ENCODE results near the gene NLGN1. TPM values are rescaled to one million over a fixed set of nuclear protein-coding genes. Genes with fewer than 3 reads are reported as not detected.

The NLGN1 gene
- total RNA-seq, 1 experiment from 2014 or later = 20.7 TPM

- H3K9me3 ChIP-seq (replicated peaks) = no peaks in the 10 kb centered on the region
- no peak for DNase-seq
- no peak overlapping the region for H3K4me3 ChIP-seq
- H3K27ac ChIP-seq = no peak overlapping the region
- H3K4me1 ChIP-seq = no peaks in the 10 kb centered on the region
- H3K27me3 ChIP-seq = no peaks in the 10 kb centered on the region
- H3K36me3 ChIP-seq = no peaks in the 10 kb centered on the region
Observed at GRCh38 chr3:173849489-173849888, 451.9 kb downstream of the NLGN1 start.

DNA sequence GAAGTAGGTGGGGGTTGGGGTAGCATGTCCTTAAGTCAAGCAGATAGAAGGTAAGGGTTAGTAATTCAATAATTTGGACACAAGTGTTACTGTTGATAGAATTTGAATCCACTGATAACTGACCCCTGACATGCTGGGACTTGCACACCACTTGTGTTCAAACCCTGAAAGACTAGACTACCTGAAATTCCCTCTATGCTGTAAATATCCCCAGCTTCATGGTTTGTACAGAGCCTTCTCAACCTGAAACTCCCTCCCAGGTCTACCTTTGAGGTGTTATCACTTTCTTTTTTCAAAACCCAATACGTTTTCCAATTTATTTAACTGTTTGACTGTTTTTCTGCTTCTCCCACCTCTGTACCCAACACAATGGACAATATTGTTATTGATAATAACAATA is 459.6 kb downstream of the NLGN1 start:
- Histone ChIP-seq H3K9me3 (replicated peaks) (no peaks in the 10 kb centered on the region), H3K27ac (no peak overlapping the region), H3K27me3 (no peaks in the 10 kb centered on the region), H3K4me1 (no peaks in the 10 kb centered on the region), H3K36me3 (no peaks in the 10 kb centered on the region), H3K4me3 (no peak overlapping the region)
- no peak for DNase-seq

DNA sequence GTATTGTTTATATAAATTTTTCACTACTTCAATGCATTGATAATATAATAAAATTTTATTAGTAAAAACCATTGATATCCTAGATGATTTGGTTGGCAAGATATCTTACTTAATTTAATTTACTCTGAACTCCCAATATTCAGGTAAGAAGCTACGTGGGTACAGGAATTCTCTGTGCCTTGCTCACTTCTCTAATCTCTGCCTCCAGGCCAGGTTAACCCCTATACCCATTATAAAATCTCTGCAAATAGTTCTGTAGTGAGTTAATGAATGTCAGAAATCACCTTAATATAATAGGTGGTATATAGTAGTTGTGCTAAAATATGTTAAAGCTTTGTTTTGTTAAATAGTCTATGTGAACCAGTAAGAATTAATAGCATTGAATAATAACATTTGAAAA is 465.2 kb downstream of the NLGN1 start:
- H3K36me3 ChIP-seq = no peaks in the 10 kb centered on the region
- H3K4me3 ChIP-seq = no peak overlapping the region
- H3K27ac ChIP-seq = no peak overlapping the region
- H3K9me3 ChIP-seq (replicated peaks) = no peaks in the 10 kb centered on the region
- no peaks in the 10 kb centered on the region for H3K27me3 ChIP-seq
- H3K4me1 ChIP-seq = no peaks in the 10 kb centered on the region
- DNase-seq = no peak

DNA sequence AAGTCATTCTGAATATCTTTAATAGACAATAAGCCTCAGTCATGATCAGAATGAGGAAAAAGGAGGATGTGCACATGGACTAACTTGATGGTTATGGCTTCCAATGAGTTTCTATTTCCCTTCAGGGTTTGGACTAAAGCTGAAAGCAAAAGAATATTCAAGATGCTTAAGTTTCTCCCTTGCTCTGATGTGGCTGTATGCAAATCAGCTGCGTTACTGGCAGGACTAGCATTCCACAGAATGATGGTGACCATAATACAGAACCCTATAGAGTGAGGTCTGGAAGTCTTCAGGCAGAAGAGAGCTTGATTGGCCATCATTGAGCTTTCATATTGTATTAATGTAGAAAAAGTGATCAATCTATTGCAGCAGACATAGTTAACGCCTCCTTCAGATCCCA is 466.0 kb downstream of the NLGN1 start:
- H3K4me3 ChIP-seq = no peak overlapping the region
- H3K9me3 ChIP-seq (replicated peaks) = no peaks in the 10 kb centered on the region
- DNase-seq = no peak
- no peaks in the 10 kb centered on the region for H3K36me3 ChIP-seq
- H3K4me1 ChIP-seq = no peaks in the 10 kb centered on the region
- no peaks in the 10 kb centered on the region for H3K27me3 ChIP-seq
- no peak overlapping the region for H3K27ac ChIP-seq

DNA sequence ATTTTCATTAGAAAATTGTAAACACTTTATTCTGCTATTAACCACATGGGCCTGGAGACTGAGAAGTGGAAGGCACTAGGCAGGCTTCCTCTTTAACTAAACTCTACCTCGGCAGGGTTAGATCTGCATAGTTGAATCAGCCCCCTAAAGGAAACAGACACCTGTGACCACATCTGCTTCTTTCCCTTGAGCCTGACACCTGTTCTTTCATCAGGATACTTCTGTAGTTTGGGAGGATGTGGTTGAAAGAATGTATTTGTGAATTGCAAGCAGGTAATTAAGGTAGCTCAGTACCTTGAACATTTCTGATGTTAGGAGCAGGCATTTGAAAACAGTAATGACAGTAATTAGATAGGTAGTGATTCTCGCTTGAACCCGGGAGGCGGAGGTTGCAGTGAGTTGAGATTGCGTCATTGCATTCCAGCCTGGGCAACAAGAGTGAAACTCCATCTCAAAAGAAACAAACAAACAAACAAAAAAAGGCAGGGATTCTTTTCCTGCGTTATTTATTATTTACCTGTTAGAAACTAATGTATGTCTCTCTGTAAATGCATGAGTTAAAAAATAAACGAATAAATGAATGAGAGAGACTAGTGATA is 468.5 kb downstream of the NLGN1 start:
- no peak overlapping the region for H3K27ac ChIP-seq
- H3K9me3 ChIP-seq (replicated peaks) = no peaks in the 10 kb centered on the region
- no peaks in the 10 kb centered on the region for H3K36me3 ChIP-seq
- no peak for DNase-seq
- H3K27me3 ChIP-seq = no peaks in the 10 kb centered on the region
- no peaks in the 10 kb centered on the region for H3K4me1 ChIP-seq
- H3K4me3 ChIP-seq = no peak overlapping the region

GRCh38 chr3:173869766-173870165 is 472.2 kb downstream of the NLGN1 start:
- no peak overlapping the region for H3K27ac ChIP-seq
- no peaks in the 10 kb centered on the region for H3K4me1 ChIP-seq
- no peaks in the 10 kb centered on the region for H3K9me3 ChIP-seq (replicated peaks)
- no peak for DNase-seq
- H3K4me3 ChIP-seq = no peak overlapping the region
- no peaks in the 10 kb centered on the region for H3K27me3 ChIP-seq
- H3K36me3 ChIP-seq = no peaks in the 10 kb centered on the region

DNA sequence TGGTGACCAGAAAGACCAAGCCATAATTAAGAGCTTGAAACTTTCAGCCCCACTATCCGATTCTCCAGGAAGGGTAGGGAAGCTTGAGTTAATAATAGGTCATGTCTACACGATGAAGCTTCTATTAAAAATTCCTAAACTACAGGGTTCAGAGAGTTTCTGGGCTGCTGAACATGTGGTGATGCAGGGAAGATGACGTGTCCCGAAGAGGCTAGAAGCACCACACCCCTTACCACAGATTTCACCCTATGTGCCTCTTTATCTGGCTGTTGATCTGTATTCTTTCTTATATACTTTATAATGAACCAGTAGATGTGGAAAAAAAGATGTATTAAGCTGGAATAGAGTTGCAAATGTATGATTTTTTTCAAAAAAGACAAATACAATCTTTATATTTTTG is 473.4 kb downstream of the NLGN1 start:
- Histone ChIP-seq H3K4me1 (no peaks in the 10 kb centered on the region), H3K4me3 (no peak overlapping the region), H3K36me3 (no peaks in the 10 kb centered on the region), H3K27me3 (no peaks in the 10 kb centered on the region), H3K27ac (no peak overlapping the region), H3K9me3 (replicated peaks) (no peaks in the 10 kb centered on the region)
- no peak for DNase-seq

- DNase-seq = no peak
- H3K36me3 ChIP-seq = no peaks in the 10 kb centered on the region
Observed at GRCh38 chr3:173875790-173876189, 478.2 kb downstream of the NLGN1 start.

DNA sequence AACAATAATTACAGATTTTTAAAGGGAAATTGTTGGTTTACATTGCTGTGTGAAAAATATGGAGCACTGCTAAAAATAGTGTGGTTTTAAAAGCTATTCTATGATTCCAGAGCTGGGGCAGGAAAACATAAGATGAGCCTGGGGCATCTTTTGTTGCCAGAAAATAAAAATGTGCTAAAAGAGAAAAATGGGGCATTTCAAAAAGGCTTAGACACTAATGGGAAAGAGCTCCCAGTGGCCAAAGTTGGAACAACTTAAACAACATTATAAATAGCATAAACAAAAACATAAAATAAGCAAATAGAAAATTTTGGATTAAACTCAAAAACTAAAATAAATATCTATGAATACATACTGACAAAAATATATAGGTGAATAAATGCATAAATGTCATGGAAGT is 478.9 kb downstream of the NLGN1 start:
- Histone ChIP-seq H3K27ac (no peak overlapping the region), H3K9me3 (replicated peaks) (no peaks in the 10 kb centered on the region), H3K4me1 (no peaks in the 10 kb centered on the region), H3K36me3 (no peaks in the 10 kb centered on the region), H3K4me3 (no peak overlapping the region), H3K27me3 (no peaks in the 10 kb centered on the region)
- DNase-seq = no peak

More at GRCh38 chr3:173875790-173876189, 478.2 kb downstream of the NLGN1 start:
- no peaks in the 10 kb centered on the region for H3K27me3 ChIP-seq
- H3K9me3 ChIP-seq (replicated peaks) = no peaks in the 10 kb centered on the region
- no peaks in the 10 kb centered on the region for H3K4me1 ChIP-seq
- no peak overlapping the region for H3K27ac ChIP-seq
- H3K4me3 ChIP-seq = no peak overlapping the region

DNA sequence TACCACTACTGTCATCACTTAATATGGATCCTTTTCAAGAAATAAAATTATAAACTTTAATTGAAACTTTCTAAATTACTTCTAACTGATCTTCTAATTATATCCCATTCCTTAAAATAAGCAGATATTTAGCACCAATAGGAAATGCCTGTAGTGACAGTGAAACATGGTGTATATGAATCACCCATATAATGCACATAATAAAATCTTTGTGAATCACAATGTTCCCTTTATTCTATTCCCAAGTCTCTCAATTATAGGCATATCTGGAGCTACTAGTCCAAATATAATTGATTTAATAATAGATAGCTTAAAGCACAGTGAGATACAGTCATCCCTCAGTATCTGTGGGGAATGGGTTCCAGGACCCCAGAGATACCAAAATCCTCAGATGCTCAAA is 490.3 kb downstream of the NLGN1 start:
- Histone ChIP-seq H3K27me3 (no peaks in the 10 kb centered on the region), H3K4me3 (no peak overlapping the region), H3K9me3 (replicated peaks) (no peaks in the 10 kb centered on the region), H3K4me1 (no peaks in the 10 kb centered on the region), H3K27ac (no peak overlapping the region), H3K36me3 (no peaks in the 10 kb centered on the region)
- DNase-seq = no peak

GRCh38 chr3:173889596-173889995 is 492.1 kb downstream of the NLGN1 start:
- no peaks in the 10 kb centered on the region for H3K9me3 ChIP-seq (replicated peaks)
- H3K36me3 ChIP-seq = no peaks in the 10 kb centered on the region
- no peak overlapping the region for H3K27ac ChIP-seq
- H3K4me1 ChIP-seq = no peaks in the 10 kb centered on the region
- H3K4me3 ChIP-seq = no peak overlapping the region
- no peak for DNase-seq
- no peaks in the 10 kb centered on the region for H3K27me3 ChIP-seq

- H3K27ac ChIP-seq = no peak overlapping the region
- H3K27me3 ChIP-seq = no peaks in the 10 kb centered on the region
- DNase-seq = no peak
- H3K36me3 ChIP-seq = no peaks in the 10 kb centered on the region
- no peak overlapping the region for H3K4me3 ChIP-seq
- no peaks in the 10 kb centered on the region for H3K4me1 ChIP-seq
- H3K9me3 ChIP-seq (replicated peaks) = no peaks in the 10 kb centered on the region
Observed at GRCh38 chr3:173890091-173890490, 492.5 kb downstream of the NLGN1 start.

GRCh38 chr3:173891272-173892100 is 493.9 kb downstream of the NLGN1 start:
- H3K4me3 ChIP-seq = no peak overlapping the region
- H3K27ac ChIP-seq = no peak overlapping the region
- H3K36me3 ChIP-seq = no peaks in the 10 kb centered on the region
- no peaks in the 10 kb centered on the region for H3K4me1 ChIP-seq
- H3K9me3 ChIP-seq (replicated peaks) = no peaks in the 10 kb centered on the region
- no peak for DNase-seq
- H3K27me3 ChIP-seq = no peaks in the 10 kb centered on the region

- no peak overlapping the region for H3K27ac ChIP-seq
Observed at GRCh38 chr3:173892547-173892946, 495.0 kb downstream of the NLGN1 start.

DNA sequence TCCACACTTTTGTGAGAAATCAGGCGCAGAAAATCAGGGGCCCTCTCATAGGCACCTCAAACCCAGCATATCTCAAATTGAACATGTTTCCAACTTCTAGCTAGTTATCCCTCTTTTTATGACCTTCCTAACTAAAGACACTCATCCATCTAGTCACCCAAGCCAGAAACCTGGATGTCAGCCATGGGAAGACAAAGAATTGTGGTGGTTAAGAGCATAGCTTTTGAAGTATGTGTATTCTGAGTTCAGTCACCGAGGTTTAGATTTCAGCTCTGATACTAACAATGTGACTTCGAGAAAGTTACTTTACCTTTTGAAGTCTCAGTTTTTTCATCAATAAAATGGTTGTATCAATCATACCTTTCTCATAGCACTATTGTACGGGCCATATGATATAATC is 495.5 kb downstream of the NLGN1 start:
- Histone ChIP-seq H3K36me3 (no peaks in the 10 kb centered on the region), H3K27ac (no peak overlapping the region), H3K4me3 (no peak overlapping the region), H3K4me1 (no peaks in the 10 kb centered on the region), H3K27me3 (no peaks in the 10 kb centered on the region), H3K9me3 (replicated peaks) (no peaks in the 10 kb centered on the region)
- no peak for DNase-seq

More at GRCh38 chr3:173892547-173892946, 495.0 kb downstream of the NLGN1 start:
- Histone ChIP-seq H3K4me1 (no peaks in the 10 kb centered on the region), H3K4me3 (no peak overlapping the region), H3K9me3 (replicated peaks) (no peaks in the 10 kb centered on the region), H3K27me3 (no peaks in the 10 kb centered on the region), H3K36me3 (no peaks in the 10 kb centered on the region)
- DNase-seq = no peak

DNA sequence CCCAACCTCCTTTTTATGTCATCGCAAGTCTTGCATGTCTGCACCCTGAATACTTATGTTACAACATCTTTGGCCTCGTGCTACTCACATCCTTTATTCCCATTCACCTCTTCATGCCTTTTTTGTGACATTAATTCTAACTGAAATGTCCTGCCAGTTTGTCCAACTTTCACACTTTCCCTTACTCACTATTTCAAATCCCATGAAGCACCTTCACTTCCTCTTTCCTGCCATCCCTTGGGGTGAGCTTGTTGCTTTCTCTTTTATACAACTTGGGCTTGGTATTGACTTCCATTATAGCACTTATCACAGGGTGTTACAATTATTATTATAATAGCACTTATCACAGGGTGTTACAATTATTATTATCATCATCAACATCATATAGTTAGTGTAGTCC is 496.3 kb downstream of the NLGN1 start:
- H3K27ac ChIP-seq = no peak overlapping the region
- no peaks in the 10 kb centered on the region for H3K9me3 ChIP-seq (replicated peaks)
- no peaks in the 10 kb centered on the region for H3K4me1 ChIP-seq
- H3K36me3 ChIP-seq = no peaks in the 10 kb centered on the region
- H3K27me3 ChIP-seq = no peaks in the 10 kb centered on the region
- no peak for DNase-seq
- H3K4me3 ChIP-seq = no peak overlapping the region

Data from SJCRH30 (cell line).